DMS53 treated with DMSO at 0.1 percent for 48 hours (cell line): ENCODE measurements around the gene CD6.
A peak's percentile ranks its signal among the peaks of the same experiment; 100 is the strongest.

Experiments
- DNase-seq: peaks from one replicate; lab custom pipeline; 2025; ENCODE audit not compliant: unreplicated experiment; lab: John Stamatoyannopoulos, UW

The CD6 gene, protein sequence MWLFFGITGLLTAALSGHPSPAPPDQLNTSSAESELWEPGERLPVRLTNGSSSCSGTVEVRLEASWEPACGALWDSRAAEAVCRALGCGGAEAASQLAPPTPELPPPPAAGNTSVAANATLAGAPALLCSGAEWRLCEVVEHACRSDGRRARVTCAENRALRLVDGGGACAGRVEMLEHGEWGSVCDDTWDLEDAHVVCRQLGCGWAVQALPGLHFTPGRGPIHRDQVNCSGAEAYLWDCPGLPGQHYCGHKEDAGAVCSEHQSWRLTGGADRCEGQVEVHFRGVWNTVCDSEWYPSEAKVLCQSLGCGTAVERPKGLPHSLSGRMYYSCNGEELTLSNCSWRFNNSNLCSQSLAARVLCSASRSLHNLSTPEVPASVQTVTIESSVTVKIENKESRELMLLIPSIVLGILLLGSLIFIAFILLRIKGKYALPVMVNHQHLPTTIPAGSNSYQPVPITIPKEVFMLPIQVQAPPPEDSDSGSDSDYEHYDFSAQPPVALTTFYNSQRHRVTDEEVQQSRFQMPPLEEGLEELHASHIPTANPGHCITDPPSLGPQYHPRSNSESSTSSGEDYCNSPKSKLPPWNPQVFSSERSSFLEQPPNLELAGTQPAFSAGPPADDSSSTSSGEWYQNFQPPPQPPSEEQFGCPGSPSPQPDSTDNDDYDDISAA

DNA sequence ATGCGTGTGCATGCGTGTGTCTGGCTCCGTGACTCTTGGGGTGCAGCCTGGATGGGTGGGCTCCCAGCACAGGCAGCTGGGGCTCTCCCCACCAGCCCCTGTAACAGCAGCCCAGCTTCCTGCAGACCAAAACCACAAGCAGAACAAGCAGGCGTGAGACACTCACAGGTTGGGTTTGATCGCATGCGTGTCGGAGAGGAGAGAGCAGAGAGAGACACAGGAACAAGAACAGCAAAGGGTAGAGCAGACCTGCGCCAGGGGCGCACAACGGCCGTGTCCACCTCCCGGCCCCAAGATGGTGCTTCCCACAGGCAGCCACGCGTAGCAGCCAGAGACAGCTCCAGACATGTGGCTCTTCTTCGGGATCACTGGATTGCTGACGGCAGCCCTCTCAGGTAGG is at the start of gene CD6:
Gene CD6 (plus strand): TSS at position 161 of the 400 bp plus-strand sequence. CDS start 186 bp downstream, at position 347.
- DNase-seq = no peak

DNA sequence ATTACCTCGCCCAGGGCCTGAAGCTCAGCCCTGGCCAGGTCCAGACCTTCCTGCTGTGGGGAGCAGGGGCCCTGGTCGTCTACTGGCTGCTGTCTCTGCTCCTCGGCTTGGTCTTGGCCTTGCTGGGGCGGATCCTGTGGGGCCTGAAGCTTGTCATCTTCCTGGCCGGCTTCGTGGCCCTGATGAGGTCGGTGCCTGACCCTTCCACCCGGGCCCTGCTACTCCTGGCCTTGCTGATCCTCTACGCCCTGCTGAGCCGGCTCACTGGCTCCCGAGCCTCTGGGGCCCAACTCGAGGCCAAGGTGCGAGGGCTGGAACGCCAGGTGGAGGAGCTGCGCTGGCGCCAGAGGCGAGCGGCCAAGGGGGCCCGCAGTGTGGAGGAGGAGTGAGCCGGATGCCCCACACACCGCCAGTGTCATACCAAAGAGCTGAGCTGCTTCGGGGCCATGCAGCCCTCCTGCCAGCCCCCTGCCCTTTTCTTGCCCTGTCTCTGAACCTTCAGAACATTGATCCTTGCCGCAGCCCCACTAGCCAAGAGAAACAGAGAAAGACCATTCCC is 49.6 kb upstream of the CD6 start:
- no peak for DNase-seq

DNA sequence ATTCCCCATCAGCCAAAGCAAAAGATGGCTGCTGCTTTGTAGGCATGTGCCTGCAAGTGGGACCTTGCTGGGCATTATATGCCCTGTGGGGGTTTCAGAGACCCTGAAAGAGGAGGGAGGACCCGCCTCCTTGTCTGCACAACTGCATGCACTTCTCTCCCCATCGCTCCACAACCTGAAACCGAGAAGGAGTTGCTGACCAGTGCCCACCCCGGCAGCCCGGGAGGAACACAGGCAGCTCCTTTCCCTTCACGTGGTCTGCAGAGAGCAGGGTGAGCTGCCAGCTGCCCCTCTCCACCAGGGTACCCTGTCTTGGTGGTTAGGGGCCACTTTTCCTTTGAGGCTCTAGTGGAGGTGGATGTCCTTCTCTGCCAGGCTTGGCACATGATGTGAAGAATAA is 48.6 kb upstream of the CD6 start:
- DNase-seq = no peak

DNA sequence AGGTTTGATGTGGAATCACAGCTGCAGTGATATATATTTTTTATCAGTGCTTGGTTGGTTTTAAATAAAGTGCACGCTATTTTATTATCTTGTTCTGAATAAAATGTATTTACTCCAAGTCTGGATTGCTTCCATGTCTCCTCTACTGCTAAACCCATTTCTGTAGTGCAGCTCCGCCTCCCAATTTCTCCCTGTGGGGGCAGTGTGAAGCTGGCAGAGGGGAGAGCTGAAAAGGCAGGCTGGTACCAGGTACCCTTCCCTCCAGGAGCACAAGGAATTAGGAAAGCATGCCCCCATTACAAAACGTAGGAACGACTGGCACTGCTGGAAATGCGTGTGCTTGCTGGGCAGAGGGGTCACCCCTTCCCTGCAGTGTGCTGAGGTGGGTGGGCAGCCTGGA is 48.2 kb upstream of the CD6 start:
- DNase-seq = no peak

DNA sequence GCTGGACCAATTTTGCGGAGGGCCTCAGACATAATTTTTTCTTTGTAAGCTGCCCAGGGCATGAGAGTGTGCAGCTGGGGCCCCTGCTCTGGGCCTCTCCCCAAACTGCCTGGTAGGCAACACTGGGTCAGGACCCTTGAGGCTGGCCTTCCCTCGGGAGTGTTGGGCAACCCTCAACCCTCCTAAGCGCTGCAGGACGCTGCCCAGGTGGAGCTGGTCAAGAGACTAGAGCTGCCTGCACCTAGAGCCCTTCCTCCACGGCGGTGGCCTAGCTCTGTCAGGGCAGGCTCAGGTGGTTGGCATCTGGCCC is 47.7 kb upstream of the CD6 start:
- DNase-seq = no peak

DNA sequence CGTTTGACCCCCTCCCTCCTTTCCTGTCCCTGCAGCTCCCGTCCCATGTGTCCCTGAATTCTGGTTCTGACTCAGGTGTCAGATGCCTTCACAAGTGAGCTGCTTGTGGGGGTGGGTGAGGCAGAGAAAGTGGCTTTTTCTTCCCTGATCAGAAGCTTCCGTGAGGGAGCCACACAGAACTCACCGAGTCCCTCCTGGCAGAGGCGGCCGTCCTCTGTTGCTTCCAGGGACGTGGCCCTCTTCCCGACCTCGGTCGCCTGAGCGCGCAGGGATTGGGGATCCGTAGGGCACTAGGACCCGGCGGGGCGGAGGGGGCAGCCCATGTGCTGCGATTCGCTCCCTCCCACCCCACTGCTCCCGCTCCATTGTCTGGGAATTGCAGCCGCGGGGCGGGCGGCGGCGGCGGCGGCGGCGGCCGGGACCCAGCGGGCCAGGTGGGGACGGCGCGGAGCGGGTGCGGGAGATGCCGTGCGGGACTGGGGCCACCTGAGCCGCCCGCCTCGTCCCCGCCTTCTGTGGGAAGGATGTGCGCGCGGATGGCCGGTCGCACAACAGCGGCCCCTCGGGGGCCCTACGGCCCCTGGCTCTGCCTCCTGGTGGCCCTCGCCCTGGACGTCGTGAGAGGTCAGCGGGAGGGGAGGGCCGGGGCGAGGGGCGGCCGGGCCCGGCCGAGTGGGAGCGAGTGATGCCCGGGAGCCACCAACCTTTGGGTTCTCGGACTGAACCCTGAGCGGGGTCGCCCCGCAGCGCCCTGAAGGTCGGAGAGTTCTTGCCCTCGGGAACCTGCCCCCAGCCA is 47.2 kb upstream of the CD6 start, which contains the start of gene TMEM132A:
Gene TMEM132A (plus strand): TSS at position 351 of the 796 bp plus-strand sequence. CDS start 174 bp downstream, at position 525.
- peak; percentile 56 for DNase-seq

DNA sequence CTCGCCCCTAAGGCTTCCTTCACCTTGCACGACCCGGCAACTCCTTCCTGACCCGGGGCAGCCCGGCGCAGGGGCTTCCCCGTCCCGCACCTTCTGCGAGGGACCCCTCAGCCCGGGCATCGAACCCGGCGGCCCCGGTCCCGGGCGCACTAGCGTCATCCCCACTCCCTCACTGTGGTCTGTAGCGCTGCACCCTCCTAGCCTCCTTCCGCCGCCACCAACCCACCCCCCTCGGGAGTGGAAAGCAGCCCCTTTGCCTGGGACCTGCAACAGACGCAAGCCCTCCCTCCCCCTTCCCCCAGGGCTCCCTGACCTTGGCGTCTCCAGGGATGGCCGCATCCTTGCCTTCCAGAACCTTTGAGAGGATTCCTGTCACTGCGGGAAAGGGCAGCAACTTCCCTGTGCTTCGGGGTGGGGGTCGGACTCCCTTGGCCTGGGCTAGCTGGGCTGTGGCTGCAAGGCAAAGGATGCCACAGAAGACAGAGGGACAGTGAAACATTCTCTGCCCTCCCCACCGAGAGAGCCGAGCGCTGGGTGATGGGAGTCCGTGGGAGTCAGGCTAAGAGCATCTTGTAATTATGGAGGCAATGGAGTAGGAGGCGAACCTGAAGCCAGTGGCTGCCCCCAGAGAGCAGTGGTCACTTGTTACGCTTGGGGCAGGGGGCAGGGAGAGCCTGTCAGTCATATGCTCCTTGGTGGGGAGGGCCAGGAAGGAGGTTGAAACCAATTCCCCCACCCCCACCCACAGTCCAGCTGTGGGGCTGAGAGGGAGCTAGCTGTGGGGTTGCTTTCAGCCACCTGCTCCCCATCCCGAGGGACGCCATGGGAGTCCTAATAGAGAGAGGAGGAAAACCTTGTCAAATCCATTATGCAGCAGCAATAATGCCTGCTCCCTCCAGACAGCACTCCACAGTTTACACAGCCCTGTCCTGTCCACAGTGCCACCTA is 46.3 kb upstream of the CD6 start:
- no peak for DNase-seq

DNA sequence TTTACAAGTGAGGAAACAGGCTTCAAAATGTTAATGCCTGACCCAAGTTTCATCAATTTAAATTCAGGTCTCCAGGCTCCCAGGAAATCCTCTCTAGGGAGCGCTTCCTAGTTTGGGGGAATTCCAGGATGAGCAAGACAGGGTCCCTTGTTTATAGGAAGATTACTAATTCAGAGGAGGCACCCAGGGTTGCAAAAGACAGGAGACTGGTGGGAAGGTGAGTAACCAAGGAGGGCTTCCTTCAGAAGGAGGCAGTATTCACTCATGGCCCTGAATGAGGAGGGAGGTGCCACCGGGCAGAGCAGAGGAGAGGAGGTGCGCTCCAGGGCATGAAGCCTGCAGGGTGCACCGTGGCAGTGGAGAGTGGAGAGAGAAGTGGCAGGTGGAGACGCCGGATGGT is 45.6 kb upstream of the CD6 start:
- no peak for DNase-seq

DNA sequence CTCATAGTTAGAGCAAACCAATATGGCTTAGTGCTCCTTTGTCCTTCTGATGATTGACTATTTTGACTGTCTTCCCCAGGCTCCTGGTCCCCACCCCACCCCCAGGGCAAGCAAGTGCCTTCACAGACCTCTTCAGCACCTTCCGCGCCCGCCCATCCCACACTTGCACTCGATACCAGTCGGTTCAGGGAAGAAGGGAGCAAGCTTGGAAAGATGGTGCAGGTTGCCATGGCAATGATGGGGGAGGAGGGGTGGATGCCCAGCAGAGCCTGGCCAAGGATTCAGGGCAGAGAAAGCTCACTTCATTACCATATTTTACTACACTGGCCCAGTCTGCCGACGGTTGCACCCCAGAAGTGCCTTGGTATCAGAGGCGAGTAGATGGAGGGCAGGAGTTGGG is 45.0 kb upstream of the CD6 start:
- DNase-seq = no peak

DNA sequence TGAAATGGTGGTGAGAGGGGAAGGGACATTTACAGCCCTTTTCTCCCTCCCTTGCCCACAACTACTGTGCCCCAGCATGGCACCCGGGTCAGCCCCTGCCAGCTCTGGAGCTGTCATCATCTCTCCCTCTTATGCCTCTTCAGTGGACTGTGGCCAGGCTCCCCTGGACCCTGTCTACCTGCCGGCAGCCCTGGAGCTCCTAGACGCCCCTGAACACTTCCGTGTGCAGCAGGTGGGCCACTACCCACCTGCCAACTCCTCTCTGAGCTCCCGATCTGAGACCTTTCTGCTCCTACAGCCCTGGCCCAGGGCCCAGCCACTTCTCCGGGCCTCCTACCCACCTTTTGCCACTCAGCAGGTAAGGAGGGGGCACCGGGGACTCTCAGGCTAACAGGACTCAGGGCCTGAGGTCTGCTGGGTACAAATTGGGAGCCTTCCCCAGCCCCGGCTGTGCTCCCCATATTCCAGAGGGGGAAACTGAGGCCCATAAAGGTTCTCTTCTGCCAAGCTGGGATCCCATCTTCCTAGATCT is 44.4 kb upstream of the CD6 start:
- DNase-seq = no peak

DNA sequence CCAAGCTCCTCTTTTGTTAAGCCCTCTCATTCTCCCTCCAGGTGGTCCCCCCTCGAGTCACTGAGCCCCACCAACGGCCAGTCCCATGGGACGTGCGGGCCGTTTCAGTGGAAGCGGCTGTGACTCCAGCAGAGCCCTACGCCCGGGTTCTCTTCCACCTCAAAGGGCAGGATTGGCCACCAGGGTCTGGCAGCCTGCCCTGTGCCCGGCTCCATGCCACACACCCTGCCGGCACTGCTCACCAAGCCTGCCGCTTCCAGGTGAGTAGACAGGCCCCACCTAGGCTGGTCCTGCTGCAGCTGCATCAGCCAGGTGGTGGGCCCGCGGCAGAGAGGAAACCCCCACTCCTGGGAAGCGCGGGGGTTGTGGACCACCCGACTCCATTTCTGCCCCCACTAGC is 43.9 kb upstream of the CD6 start:
- DNase-seq = no peak

DNA sequence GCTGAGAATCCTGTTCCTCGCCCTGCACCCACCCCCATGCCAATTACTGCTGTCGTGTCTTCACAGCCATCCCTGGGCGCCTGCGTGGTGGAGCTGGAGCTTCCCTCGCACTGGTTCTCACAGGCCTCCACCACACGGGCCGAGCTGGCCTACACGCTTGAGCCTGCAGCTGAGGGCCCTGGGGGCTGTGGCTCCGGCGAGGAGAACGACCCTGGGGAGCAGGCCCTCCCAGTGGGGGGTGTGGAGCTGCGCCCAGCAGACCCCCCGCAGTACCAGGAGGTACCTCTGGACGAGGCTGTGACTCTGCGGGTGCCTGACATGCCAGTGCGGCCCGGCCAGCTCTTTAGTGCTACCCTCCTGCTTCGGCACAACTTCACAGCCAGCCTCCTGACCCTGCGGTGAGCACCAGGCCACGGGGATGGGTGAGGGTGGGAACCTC is 42.9 kb upstream of the CD6 start:
- DNase-seq = no peak

DNA sequence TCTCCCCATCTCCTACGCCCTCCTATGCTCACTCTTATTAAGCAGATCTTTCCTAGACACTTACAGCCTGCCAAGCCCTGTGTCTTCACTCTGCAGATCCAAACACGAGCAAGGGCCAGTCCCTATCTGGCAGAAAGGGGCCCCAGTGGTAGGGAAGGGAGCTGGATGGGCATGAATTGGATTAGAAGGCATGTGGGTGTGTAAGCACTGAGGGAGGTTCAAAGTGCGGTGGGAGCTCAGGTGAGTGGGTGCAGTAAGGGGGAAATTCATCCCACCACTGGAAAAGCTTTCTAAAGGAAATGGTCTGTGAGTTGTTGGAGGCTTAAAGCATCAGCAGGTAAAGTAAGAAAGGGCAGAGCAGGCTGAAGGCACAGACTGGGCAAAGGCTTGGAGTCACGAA is 41.7 kb upstream of the CD6 start:
- DNase-seq = no peak

DNA sequence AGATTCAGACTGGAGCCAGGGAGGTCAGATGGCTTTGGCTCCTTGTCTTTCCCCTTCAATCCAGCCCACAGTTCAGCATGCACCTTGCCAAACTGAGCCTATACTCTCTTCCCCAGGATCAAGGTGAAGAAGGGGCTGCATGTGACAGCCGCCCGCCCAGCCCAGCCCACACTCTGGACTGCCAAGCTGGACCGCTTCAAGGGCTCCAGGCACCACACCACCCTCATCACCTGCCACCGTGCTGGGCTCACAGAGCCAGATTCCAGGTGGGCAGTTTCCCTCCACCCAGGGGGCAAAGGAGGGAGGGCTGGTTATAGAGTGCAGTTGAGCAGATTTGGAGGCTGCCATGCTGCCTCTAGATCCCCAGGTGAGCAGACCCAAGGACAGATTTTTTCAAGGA is 41.1 kb upstream of the CD6 start:
- no peak for DNase-seq

DNA sequence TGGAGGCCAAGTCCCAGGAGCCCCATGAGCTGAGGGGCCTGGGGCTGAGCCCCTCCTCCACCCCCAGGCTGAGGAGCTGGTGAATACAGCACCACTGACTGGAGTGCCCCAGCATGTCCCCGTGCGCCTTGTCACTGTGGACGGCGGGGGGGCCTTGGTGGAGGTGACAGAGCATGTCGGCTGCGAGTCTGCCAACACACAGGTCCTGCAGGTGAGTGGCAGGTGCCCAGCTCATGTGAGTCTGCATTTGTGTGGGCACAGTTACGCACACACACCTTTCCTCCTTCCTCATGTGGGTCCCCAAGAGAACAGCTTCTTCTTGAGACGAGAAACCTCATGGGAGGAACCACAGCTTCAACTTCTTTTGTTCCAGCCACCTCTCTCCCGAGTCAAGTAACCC is 39.6 kb upstream of the CD6 start:
- no peak for DNase-seq

DNA sequence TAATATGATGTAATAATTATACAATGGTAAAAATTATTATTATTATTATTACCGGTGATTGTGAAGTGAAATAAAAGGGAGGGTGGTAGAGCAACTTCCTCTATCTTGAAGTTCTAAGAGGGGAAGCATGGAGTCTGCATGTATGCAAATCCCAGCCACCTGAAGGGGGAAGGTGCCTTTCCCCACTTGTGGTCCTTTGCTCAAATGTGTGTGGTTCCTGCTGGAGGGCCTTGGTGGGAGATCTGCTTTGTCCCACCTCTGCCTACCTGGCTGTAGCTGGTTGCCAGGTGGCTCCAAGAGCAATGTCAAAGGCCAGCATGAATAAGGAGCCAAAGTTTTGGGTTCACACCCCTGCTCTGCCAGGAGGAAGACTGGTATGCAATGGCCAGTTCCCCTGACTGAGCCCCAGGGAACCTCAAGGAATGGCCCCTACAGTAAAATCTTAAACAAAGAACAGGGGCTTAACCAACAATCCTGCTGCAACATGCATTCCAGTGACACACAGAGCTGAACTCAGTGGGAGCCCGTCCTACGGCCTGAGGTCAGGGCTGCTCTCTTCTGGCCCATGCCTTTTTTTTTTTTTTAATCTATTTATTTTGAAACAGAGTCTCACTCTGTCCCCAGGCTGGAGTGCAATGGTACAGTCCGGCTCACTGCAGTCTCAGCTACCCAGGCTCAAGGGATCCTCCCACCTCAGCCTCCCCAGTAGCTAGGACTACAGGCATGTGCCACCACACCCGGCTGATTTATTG is 38.7 kb upstream of the CD6 start:
- no peak for DNase-seq

DNA sequence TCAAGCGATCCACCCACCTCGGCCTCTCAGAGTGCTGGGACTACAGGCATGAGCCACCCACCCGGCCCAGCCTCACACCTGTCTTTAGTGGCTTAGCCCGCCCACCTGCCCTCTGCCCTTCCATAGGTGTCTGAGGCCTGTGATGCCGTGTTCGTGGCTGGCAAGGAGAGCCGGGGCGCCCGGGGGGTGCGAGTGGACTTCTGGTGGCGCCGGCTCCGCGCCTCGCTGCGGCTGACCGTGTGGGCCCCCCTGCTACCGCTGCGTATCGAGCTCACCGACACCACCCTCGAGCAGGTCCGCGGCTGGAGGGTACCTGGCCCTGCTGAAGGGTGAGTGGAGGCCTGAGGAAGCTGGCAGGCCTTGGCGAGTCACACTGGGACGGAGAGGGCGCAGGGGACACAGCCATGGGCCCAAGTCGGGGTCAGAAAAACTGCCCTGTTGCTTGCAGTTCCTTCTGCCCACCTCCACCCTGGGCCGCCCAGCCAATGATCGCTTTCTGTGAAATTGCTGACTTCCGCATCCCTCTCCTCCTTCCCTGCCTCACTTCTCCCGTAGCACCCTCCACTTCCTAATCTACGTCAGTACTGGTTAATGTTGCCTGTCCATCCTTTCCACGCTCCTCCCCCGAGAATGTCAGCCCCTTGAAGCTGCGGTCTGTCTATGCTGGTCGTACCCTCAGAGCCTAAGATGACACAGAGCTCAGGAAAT is 37.9 kb upstream of the CD6 start:
- no peak for DNase-seq

DNA sequence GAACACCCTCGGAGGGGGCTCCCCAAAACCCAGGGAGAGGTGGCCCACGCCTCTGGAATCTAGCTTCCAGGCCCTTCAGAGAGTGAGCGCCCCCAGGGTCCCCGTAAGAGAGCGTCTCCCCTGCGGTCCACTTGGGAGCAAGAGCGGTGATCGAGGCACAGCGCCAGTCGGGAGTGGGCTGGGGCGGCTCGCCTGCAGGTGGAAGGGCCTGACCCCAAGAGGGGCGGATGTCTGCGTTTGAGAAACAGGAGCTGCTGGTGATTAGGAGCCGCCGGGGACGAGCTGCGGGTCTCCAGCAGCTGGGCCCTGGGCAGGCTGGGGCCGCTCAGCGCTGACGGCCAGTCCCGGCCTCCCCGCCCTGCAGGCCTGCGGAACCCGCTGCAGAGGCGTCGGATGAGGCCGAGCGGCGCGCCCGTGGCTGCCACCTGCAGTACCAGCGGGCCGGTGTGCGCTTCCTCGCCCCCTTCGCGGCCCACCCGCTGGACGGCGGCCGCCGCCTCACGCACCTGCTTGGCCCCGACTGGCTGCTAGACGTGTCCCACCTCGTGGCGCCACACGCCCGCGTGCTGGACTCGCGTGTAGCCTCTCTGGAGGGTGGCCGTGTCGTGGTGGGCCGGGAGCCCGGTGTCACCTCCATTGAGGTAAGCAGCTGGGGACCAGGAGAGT is 37.2 kb upstream of the CD6 start:
- DNase-seq = no peak
